HG03108 (cell line): ENCODE measurements around the gene EIF1AD.
"Not testable (repeated sequence)": the region's sequence is repeated elsewhere in the genome, so short reads cannot be mapped to it uniquely, and the experiment has no call there.

ENCODE experiments used
- ATAC-seq: cut with Tn5 transposase; IDR thresholded peaks from one replicate; pipeline ENCODE4 v1.9.1; 2021; ENCODE audit warnings: moderate library complexity; ENCODE audit not compliant: unreplicated experiment

Gene EIF1AD, protein sequence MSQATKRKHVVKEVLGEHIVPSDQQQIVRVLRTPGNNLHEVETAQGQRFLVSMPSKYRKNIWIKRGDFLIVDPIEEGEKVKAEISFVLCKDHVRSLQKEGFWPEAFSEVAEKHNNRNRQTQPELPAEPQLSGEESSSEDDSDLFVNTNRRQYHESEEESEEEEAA

DNA sequence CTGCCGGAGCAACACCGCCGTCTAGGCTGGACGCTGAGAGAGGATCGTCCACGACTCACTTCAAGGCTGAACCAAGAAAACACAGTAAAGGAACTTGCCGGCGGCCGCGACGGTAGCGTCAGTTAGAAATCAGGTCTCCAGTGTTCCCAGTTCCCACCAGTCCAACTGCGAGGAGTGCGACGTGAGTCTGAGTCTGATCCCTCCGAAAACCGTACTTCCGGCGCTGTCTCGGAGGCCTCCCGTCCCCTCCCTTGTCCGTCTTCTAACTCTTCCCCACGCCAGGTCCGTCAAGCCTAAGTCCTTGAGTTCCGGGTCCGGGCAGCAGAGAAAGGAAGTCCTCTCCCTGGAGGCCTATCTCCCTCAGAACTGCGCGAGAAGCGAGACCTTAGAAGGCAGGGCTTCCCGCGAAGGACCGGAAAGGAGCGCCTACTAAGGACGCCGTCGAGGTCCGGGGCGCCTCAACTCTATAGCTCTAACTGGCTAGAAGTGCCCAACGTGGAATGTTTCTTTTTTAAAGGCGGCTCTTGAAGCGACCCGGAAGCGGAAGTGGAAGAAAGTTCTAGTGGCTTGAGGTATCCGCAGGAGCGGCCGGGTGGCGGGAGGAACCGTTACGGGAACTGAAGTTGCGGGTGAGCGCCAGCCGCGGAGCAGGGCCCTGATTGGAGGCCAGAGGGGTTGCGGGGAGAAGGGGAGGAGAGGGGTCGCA lies at the start of gene EIF1AD, which contains the start of gene BANF1:
EIF1AD (minus strand) TSS at position 216 of the 706 bp plus-strand sequence. CDS start 1,768 bp downstream, outside the sequence.
BANF1 (plus strand) TSS at position 562 of the 706 bp plus-strand sequence. CDS start 748 bp downstream, outside the sequence.
- ATAC-seq: peak; percentile 80

DNA sequence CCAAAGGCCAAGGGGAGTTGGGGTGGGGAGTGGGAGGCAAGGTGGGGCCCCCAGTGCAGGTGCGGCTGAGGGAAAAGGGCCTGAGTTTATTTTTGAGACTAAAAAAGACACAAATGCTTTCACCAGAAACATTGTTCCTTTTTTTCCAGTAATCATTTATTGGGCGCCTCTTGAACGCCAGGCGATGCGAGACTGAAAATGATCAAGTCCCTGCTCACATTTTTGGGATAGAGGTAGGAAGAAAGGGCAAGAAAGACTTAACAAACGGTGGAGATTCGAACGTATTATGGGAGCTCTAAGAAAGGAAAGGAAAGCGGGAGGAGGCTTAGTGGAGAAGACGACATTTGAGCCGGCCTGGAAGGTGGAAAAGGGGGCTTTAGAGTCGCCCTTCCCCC lies 49.4 kb upstream of the EIF1AD start:
- ATAC-seq: no peak

DNA sequence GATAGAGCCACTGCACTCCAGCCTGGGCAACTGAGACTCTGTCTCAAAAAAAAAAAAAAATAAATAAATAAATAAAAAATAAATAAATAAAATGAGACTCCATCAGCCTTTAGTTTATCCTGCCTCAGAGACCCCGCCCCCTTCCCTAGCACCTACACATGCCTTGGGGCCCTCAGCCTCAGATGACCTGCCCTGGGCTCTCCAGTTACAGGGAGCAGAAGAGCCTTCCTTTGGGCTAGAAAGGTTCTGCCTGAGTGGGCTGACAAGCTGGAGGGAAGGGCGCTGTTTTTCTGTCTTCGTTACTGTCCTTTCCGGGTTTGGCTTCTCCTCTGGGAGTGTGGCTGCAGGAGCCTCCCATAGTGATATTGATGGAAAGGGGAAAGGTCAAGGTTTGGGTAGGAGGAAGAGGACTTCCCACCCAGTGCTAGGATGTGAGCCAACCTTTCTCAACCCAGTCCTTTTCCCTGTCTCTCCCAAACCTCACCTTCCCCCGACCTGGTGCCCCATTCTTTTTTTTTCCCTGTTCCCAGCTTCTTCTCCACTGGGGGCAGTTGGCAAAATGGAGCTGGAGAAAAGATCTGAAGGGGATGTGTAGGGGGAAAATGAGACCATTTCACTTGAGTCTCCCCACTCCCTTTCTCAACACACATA lies 48.7 kb upstream of the EIF1AD start:
- no peak for ATAC-seq

DNA sequence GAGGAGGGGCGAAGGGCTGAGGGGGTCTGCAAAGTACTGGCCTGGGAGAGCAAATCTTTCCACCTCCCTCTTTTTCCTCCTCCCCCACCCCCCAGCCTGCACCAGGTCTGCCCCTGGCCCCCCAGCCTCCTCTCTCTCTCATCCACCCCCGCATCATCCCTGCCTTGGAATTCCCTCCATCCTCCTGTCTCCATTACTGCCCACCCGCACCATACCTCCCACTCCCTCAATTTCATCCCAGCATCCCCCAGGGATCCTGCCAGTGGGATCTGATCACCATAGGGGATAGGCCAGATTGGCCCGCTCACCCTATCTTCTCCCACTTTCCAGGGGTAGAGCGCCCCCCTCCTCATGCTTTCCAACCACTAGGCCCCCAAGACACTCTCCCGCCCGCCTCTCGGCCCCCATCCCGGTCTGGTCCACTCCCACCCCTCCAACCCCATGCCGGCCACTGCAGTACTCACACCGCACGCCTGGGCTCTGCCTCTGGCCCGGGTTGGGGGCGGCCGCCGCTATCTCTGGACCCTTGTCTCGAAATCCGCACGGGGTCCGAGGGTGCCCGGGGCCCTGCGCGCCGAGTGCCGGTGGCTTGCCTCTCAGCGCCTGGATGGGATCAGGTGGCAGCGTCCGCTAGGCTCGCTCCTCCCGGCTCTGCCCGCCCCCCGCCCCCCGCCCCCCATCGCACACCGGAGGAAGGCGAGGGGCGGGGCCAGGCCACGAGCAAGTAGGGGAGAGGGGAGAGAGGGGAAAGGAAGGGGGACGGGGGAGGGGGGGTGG lies 46.8 kb upstream of the EIF1AD start, which contains the start of gene GAL3ST3:
GAL3ST3 (minus strand) TSS at position 615 of the 777 bp plus-strand sequence. CDS start 3,746 bp downstream, outside the sequence.
- no peak for ATAC-seq

DNA sequence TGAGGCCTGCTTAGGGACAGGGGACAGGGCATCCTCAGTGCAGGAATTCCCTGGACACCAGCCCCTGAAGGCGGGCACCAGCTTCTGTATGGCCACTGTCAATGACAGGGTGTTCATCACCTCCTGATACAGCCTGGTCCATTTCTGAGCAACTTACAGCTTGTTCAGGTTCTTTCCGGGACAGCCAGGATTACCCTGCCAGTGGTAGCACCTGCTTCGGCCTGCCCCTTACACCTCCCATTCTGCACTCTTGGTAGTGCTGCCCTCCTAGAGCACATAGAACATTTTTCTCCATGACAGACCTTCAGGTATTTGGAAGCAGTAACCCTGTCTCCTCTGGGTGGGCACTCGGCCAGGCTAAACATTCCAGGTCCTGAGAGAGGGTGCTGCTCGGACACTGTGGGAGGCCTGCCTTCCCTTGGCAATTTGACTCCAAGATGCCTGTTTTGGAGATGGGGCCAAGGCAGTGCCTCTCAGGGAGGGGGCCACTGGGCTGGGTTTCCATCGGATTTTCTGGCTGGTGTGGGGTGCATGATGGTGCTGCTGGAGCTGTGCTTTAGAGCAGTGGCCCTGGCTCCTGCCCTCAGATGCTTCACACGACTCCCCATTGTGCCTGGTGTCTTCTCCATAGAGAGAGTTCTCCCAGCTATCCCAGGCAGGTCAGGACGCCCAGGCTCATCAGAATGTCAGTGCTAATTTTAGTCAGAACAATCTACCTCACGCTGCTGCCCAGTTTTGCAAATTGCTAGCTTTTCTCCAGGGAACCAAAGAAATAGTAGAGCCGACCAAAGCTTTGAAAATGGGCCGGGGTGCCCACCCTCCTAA lies 45.8 kb upstream of the EIF1AD start:
- ATAC-seq: no peak

DNA sequence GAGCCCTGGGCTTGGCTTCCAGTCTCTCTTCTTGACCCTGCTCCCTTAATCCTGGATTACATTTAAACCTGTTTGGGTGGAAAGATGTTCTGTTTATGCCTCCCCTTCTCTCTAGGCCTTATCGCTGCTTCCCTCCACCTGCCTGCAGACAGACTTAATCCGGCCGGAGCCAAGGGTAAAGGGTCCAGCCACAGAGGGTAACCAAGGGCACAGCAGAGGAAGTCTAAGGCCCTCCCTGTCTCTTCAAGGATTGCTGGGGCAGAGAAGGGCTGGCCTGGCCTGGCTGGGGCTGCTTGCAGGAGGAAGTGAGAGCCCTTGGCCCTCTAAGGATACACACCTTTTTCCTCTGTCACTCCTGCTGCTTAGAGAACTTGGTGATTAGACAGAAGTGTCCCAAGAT lies 44.9 kb upstream of the EIF1AD start:
- no peak for ATAC-seq

DNA sequence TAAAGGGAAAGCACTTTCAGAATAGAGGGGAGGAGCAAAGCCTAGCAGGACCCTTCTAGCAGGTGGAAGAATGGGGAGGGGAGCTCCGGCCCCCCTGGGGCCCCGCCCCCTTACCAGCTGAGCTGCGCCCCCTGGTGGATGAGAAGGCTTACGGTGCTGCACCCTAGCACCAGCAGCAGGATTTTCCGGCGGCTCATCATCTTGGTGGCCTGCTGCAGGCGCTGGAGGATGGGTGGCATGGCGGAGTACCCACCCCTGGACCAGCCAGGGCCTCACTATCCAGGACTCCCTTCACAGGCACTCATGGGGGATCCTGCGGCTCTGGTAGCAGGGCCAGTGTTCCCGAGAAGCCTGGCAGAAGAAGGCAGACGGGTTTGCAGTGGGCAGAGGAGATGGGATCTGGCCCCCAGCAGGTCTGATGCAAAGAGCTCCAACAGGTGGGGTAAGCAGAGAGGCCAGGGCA lies 43.3 kb upstream of the EIF1AD start:
- no peak for ATAC-seq

DNA sequence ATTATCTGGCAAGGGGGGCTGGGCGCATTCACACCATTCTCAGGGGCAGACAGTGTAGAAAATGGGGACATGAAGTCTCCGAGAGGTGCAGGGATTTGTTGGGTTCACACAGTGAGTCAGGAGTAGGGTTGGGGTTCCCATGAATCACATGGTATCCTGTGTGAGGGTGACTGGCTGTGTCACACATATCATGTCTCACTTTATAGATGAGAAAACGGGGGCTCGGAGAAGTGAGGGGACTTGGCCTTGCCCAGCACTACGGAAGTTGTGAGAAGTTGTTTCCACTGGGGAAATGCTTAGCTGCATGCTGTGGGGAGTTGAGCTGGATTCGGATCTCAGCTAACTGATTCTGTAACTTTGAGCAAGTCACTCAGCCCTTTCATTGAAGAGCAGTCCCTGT lies 42.8 kb upstream of the EIF1AD start:
- no peak for ATAC-seq

DNA sequence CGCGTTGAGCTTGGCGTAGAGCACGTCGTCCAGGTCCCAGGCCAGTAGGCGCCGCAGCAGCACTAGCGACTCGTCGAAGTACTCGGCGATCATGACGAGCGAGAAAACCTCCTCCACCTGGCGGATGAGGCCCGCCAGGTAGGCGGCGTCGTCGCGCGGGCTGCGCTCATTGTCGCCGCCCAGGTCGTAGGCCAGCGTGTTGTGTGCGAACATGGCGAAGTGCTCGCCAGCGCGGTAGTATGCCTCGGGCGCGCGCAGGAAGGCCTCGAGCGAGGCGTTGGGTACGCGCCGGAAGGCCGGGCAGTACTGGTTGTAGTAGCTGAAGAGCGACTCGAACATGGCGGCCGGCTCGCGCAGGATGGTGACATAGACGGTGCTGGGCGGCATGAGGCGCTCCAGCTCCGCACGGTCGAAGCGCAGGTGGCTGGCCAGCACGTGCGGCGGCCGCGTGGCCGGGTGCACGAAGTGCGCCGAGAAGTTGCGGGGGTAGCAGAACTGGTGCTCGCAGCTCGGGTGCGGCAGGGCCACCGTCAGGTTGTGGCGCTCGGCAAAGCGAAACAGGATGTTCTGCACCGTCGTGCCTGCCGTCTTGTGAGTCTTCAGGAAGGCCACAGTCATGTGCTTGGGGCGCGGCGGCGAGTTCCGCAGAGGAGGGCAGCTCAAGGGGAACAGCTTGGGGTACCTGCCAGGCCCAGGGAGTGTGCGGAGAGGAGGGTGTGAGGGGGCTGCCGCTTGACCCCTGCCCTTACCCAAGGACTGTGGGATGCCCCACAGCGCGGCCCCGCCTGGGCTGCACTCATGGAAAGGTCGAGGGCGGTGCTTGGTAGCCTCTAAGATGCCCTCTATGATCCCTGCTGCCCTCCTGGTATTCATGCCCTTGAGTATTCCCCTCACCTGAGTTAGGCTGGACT lies 41.3 kb upstream of the EIF1AD start:
- ATAC-seq: no peak

DNA sequence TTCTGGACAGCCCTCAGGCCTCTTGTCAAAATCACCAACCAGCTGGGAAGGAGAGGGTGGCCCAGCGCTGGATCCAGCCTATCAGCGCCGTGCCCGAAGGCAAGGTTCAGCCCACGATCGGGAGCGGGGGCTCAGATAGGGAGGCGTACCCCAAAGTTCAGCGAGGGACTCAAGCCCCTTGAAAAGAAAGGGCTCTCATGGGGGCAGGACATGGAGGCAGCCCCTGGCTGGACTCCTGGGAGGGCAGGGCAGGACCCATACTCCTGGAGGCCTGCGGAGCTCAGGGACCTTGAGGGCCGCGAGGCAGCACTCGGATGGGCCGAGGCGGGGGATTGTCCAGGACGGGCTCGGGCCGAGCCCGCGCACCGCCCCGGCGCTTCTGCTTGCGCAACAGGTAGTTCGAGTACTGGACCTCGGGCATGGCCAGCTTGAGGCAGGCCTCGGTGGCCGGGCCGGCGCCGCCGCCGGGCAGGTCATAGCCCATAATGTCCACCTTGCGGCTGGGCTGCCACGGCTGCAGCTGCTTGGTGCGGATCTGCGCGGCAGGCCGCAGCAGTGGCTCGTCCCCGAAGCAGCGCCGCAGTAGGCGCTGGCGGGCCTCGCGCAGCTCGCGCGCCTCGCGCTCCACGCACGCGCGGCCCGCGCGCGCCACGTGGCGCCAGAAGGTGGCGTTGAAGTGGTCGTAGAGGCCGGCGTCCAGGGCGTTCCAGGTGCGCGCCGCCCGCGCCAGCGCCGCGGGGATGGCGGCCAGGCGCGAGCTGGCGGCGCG lies 40.5 kb upstream of the EIF1AD start:
- ATAC-seq: no peak

DNA sequence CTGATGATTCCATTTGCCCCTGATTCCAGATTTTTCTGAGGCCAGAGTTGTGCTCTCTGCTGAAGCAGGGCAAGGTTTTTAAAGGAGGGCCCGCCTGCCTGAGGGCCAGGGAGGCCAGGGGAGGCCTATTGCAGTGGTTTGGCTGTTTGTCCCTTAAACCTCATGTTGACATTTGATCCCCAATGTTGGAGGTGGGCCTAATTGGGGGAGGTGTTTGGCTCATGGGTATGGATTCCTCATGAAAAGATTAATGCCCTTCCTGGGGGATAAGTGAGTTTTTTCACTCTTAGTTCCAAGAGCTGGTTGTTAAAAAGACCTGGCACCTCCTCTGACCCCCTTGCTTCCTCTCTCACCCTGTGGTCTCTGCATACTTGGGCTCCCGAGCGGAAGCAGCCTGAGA lies 37.8 kb upstream of the EIF1AD start:
- no peak for ATAC-seq

DNA sequence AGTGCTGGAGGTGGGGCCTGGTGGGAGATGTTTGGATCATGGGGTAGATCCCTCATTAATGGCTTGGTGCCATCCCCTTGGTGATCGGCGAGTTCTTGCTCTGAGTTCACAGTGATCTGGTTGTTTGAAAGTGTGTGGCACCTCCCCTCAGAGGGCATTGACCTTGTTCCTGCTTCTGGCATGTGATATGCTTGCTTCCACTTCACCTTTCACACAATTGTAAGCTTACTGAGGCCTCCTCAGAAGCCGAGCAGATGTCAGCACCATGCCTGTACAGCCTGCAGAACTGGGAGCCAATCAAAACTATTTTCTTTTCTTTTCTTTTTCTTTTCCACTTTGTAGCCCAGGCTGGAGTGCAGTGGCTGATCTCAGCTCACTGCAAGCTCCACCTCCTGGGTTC lies 35.4 kb upstream of the EIF1AD start:
- no peak for ATAC-seq

DNA sequence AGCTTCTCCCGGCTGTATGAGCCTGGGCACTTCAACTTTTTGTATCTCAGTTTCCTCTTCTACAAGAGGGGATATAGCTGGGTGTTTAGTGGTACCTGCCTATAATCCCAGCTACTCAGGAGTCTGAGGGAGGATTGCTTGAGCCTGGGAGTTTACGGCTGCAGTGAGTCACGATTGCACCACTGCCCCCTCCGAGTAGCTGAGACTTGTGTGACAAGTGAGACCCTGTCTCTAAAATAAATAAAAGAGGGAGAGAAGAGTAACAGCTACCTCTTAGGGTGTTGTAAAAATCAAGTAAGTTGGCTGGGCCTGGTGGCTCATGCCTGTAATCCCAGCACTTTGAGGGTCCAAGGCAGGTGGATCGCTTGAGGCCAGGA lies 34.4 kb upstream of the EIF1AD start:
- ATAC-seq: no peak

DNA sequence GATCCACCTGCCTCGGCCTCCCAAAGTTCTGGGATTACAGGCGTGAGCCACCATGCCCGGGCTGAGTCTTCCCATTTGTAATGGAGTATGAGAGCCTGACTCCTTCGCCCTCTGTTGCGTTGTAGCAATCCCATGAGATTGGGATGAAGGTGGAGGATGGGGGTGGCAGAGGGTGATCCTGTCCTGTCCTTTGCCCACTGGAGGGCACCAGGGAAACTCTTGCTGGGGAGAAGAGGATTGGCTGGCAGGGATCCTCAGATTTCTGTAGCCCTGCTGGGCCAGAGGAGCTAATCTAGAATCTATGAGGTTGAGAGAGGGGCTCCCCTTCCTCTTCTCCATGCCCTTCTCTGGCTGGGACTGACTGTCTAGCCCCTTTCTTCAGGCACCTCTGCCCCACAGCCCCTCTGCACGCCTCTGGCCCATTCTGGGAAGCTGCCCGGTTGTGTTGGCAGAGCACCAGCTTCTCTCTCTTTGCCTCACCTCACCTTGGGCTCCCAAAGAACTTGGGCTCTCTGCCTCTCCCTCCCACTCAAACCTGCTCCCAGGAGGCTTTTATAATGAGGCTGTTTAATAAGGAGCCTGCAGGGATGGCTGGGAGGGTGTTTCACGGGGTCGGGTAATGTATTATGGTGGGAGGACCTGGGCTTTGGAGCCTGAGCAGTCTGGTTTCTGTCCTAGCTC lies 33.8 kb upstream of the EIF1AD start:
- ATAC-seq: no peak

DNA sequence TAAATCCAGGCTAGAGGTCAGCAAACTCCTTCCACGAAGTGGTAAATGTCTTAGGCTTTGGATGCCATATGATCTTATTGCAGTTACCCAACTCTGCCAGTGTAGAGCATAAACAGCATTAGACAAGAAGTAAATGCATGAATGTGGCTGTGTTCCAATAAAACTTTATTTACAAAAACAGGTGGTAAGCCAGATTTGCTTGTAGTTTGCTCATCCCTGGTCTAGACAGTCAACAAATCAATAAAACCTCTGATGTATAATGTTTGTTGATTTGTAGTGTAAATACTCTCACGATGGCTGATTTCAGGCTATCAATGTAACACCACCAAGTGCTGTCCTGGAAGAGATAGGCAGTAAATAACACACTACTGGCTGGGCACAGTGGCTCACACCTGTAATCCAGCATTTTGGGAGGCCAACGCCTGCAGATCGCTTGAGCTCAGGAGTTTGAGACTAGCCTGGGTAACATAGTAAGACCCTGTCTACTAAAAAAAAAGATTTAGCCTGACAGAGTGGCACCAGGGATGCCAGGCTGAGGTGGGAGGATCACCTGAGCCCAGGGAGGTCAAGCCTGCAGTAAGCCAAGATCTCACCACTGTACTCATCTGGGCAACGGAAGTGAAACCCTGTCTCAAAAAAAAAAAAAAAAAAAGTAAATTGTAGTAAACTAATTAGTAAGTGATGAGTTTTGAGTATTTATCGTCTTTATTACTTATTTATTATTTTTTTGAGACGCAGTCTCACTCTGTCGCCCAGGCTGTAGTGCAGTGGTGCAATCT lies 31.2 kb upstream of the EIF1AD start:
- ATAC-seq: no peak

DNA sequence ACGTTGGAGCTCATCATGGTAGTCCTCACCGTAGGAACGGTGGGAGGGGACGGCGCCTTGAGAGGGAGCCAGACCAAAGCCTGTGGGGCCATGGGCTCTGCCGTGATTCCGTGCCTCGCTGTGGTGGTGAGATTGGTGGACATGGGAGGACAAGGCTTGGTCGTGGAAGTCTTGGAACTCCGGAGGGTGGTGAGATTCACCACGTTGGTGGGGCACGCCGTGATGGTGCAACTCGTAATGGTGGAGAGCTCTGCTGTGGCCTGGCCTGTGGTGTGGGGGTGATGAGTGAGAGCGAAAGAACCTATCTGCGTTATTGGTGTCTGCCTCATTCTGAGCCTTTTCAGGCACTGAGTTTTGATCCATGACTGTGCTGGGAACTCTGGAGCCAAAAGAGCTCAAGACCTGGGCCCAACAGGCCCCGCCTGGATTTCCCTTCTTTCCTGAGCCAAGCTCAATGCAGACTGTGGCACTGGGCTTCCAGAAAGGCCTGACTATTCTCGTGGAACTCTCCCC lies 24.1 kb upstream of the EIF1AD start, which contains the start of gene CATSPER1:
CATSPER1 (minus strand) TSS at position 463 of the 513 bp plus-strand sequence; CDS start at position 363, 100 bp downstream.
- ATAC-seq: no peak

DNA sequence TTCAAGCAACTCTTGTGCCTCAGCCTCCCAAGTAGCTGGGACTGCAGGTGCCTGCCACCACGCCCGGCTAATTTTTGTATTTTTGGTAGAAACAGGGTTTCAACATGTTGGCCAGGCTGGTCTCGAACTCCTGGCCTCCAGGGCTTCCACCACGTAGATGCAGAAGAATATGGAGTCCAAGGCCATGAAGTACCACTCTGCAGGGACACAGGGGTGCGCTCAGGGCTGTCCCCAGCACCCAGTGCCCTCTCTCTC lies 21.2 kb upstream of the EIF1AD start:
- ATAC-seq: not testable (repeated sequence)
